NCI-H446 (cell line): ENCODE results near the gene FOXP1.
"Not testable (repeated sequence)": the region's sequence is repeated elsewhere in the genome, so short reads cannot be mapped to it uniquely, and the experiment has no call there.

Experiments
- DNase-seq, 2 experiments: peaks; one replicate each; lab custom pipeline; 2025; lab: John Stamatoyannopoulos, UW

The FOXP1 gene

GRCh38 chr3:71035314-71035713, 548.2 kb downstream of the FOXP1 start:
- DNase-seq = no peak

- DNase-seq = no peak
Measured at GRCh38 chr3:71033681-71034220, 549.8 kb downstream of the FOXP1 start.

GRCh38 chr3:71031914-71032521, 551.5 kb downstream of the FOXP1 start:
- DNase-seq = no peak

- no peak for DNase-seq
Measured at GRCh38 chr3:71031181-71031580, 552.3 kb downstream of the FOXP1 start.

- DNase-seq = no peak
Measured at GRCh38 chr3:71030748-71031147, 552.8 kb downstream of the FOXP1 start.

GRCh38 chr3:71029770-71030169, 553.8 kb downstream of the FOXP1 start:
- DNase-seq = no peak

GRCh38 chr3:71028802-71029201, 554.7 kb downstream of the FOXP1 start:
- no peak for DNase-seq

GRCh38 chr3:71028184-71028583, 555.3 kb downstream of the FOXP1 start:
- DNase-seq = no peak

- peak in 1 of 2 experiments; percentile 31 for DNase-seq
Measured at GRCh38 chr3:71026634-71027578, 556.6 kb downstream of the FOXP1 start.

GRCh38 chr3:71025516-71025915, 558.0 kb downstream of the FOXP1 start:
- DNase-seq = no peak

GRCh38 chr3:71025010-71025409, 558.5 kb downstream of the FOXP1 start:
- no peak for DNase-seq

GRCh38 chr3:71022551-71023335, 560.8 kb downstream of the FOXP1 start:
- DNase-seq = no peak

GRCh38 chr3:71018799-71019198, 564.7 kb downstream of the FOXP1 start:
- no peak for DNase-seq

- DNase-seq = no peak
Measured at GRCh38 chr3:71016178-71016845, 567.2 kb downstream of the FOXP1 start.

GRCh38 chr3:71014616-71015015, 568.9 kb downstream of the FOXP1 start:
- DNase-seq = not testable (repeated sequence)

GRCh38 chr3:71012971-71013370, 570.6 kb downstream of the FOXP1 start:
- DNase-seq = no peak

GRCh38 chr3:71011565-71012287, 571.8 kb downstream of the FOXP1 start:
- DNase-seq = no peak

GRCh38 chr3:71010726-71011455, 572.6 kb downstream of the FOXP1 start:
- DNase-seq = no peak

GRCh38 chr3:71008350-71008935, 575.1 kb downstream of the FOXP1 start:
- DNase-seq = no peak
